K562 (cell line): ENCODE results near the gene LIMS2. TPM values are rescaled to one million over a fixed set of nuclear protein-coding genes. Genes with fewer than 3 reads are reported as not detected.

Experiments used
- ATAC-seq: fragments of 200-7000 bp; cut with Tn5 transposase; 3 replicates; pipeline ENCODE4 v1.9.1; 2020; ENCODE audit warnings: moderate library complexity
- BruUV-seq: library from RNA; stranded (reverse); fragments of 400-500 nt; replicated peaks from 2 replicates; lab custom pipeline; 2021; lab: Mats Ljungman, UMichigan
- CTCF ChIA-PET: fragments of 300-600 bp; formaldehyde crosslinking; extraction: SDS; loops from one replicate; lab custom pipeline; 2021; ENCODE audit warnings: low intra/inter-chr PET ratio; lab: Yijun Ruan, JAX
- POLR2A ChIA-PET: fragments of 300-600, 350-650 bp; sonication (Branson Sonifier 250); formaldehyde crosslinking; extraction: SDS; loops from one replicate; lab custom pipeline; 2021; ENCODE audit warnings: antibody characterized with exemption, inconsistent platforms; lab: Yijun Ruan, JAX
- DNase-seq, 4 experiments: peaks; one replicate each; pipeline versions ENCODE4 v3.0.0 to v3.0.0-alpha.2; 2011 to 2018; ENCODE audit warnings: low spot score in 3 of 4, mixed read lengths in 3 of 4; ENCODE audit errors: extremely low read depth in 1 of 4
- FAIRE-seq: peaks from 2 replicates; lab custom pipeline; 2011; peaks lifted over from hg19 to GRCh38; lab: Jason Lieb, UNC
- H2AFZ ChIP-seq: 2 replicates; pipeline ENCODE4 v1.6.0; 2011; ENCODE audit warnings: low read depth, low read length, control low read depth, inconsistent platforms
- H3K27ac ChIP-seq: fragments of 200-600 bp; 3 replicates; pipeline ENCODE4 v1.8.0; 2011; ENCODE audit warnings: low read depth, mild to moderate bottlenecking, control low read depth, inconsistent platforms, low read length, moderate library complexity, mixed read lengths; ENCODE audit errors: extremely low read depth
- H3K27me3 ChIP-seq, 2 experiments: fragments of 300-600 bp in 1 of 2; 2 replicates in 1 of 2; 3 replicates in 1 of 2; pipeline versions ENCODE4 v1.6.0 to v1.8.0; 2011; ENCODE audit warnings: inconsistent platforms in 2 of 2, low read length in 2 of 2, mild to moderate bottlenecking in 1 of 2, mixed read lengths in 1 of 2, moderate library complexity in 1 of 2; ENCODE audit not compliant: control insufficient read depth in 2 of 2, insufficient read depth in 2 of 2
- H3K36me3 ChIP-seq: fragments of 300-600 bp; 3 replicates; pipeline ENCODE4 v1.8.0; 2011; ENCODE audit warnings: mild to moderate bottlenecking, low read length, inconsistent platforms; ENCODE audit not compliant: control insufficient read depth, insufficient read depth
- H3K4me1 ChIP-seq, 2 experiments: fragments of 200-600 bp in 1 of 2; replicated peaks in 1 of 2; 2 replicates in 1 of 2; 3 replicates in 1 of 2; pipeline versions ENCODE4 v1.5.1 to v1.8.0; 2011; ENCODE audit warnings: inconsistent platforms in 2 of 2, low read length in 2 of 2, mild to moderate bottlenecking in 1 of 2, mixed read lengths in 1 of 2, moderate library complexity in 1 of 2; ENCODE audit not compliant: control insufficient read depth in 2 of 2, insufficient read depth in 2 of 2
- H3K4me2 ChIP-seq: 2 replicates; pipeline ENCODE4 v1.6.1; 2011; ENCODE audit warnings: low read length, control low read depth, inconsistent platforms, mixed read lengths; ENCODE audit not compliant: insufficient read depth
- H3K4me3 ChIP-seq: fragments of 200-600 bp; sonication (generic), shearing (Covaris generic); 2 replicates; pipeline ENCODE4 v1.5.1; 2016; ENCODE audit warnings: control low read depth, inconsistent platforms
- H3K79me2 ChIP-seq: fragments of 200-600 bp; 3 replicates; pipeline ENCODE4 v1.8.0; 2011; ENCODE audit warnings: low read length, inconsistent platforms; ENCODE audit not compliant: control insufficient read depth, insufficient read depth
- H3K9ac ChIP-seq, 2 experiments: 2 replicates each; pipeline versions ENCODE4 v1.6.0 to v1.6.1; 2011; ENCODE audit warnings: low read depth in 2 of 2, low read length in 2 of 2, control low read depth in 1 of 2, inconsistent platforms in 1 of 2, mild to moderate bottlenecking in 1 of 2, mixed read lengths in 1 of 2; ENCODE audit not compliant: insufficient read depth in 1 of 2
- H3K9me1 ChIP-seq: one replicate; pipeline ENCODE4 v1.6.0; 2011; ENCODE audit warnings: inconsistent platforms, mild to moderate bottlenecking, low read length, moderate library complexity; ENCODE audit not compliant: control insufficient read depth, insufficient read depth
- H3K9me3 ChIP-seq: replicated peaks from 2 replicates; pipeline ENCODE4 v1.5.1; 2011; ENCODE audit warnings: low read depth, low read length, inconsistent platforms; ENCODE audit not compliant: control insufficient read depth, insufficient read depth
- H4K20me1 ChIP-seq: replicated peaks from 2 replicates; pipeline ENCODE4 v1.6.1; 2011; ENCODE audit warnings: low read length, inconsistent platforms, mixed read lengths; ENCODE audit not compliant: control insufficient read depth, insufficient read depth
- GATA2 ChIP-seq: sonication (generic); formaldehyde crosslinking; IDR thresholded peaks from 2 replicates; pipeline ENCODE4 v1.4.0; 2020; ENCODE audit warnings: mild to moderate bottlenecking, missing genetic modification reagents
- MCM5 ChIP-seq: fragments of 450-650 bp; IDR thresholded peaks from 2 replicates; pipeline ENCODE4 v1.6.1; 2016; ENCODE audit warnings: low read depth
- NFATC3 ChIP-seq: fragments of 450-650 bp; IDR thresholded peaks from 2 replicates; pipeline ENCODE4 v1.6.1; 2017; ENCODE audit warnings: mild to moderate bottlenecking
- NFXL1 ChIP-seq: fragments of 450-650 bp; formaldehyde crosslinking; IDR thresholded peaks from 2 replicates; pipeline ENCODE4 v1.4.0; 2021; ENCODE audit warnings: mild to moderate bottlenecking
- RFX1 ChIP-seq: fragments of 450-650 bp; IDR thresholded peaks from 2 replicates; pipeline ENCODE4 v1.6.1; 2016; ENCODE audit warnings: mild to moderate bottlenecking, moderate library complexity
- ZNF12 ChIP-seq: sonication (generic); formaldehyde crosslinking; IDR thresholded peaks from 2 replicates; pipeline ENCODE4 v1.4.0; 2020; ENCODE audit warnings: mild to moderate bottlenecking, missing genetic modification reagents
- ZNF280A ChIP-seq: fragments of 450-650 bp; IDR thresholded peaks from 2 replicates; pipeline ENCODE4 v1.6.1; 2018; ENCODE audit warnings: mild to moderate bottlenecking, low read depth; ENCODE audit not compliant: partially characterized antibody
- ZNF354B ChIP-seq: fragments of 250-450 bp; sonication (Bioruptor Pico); IDR thresholded peaks from 2 replicates; pipeline ENCODE4 v1.4.0; 2020
- WGBS: fragments of 100-300 bp; shearing (Covaris generic); methylation state at CpG from one replicate; pipeline ENCODE4 v1.1.6; 2016; ENCODE audit warnings: low coverage, mixed read lengths; ENCODE audit not compliant: insufficient coverage; ENCODE audit errors: missing lambda C conversion rate; 5-methylcytosine and 5-hydroxymethylcytosine counted together
- in situ Hi-C: fragments of 300-500 bp; cut with MboI; formaldehyde crosslinking; loops from 4 replicates; pipeline ENCODE4 v1.15.0; 2018; ENCODE audit warnings: inconsistent platforms, mixed read lengths
- intact Hi-C: fragments of 100-400 bp; cut with micrococcal nuclease; formaldehyde crosslinking; loops from 2 replicates; pipeline ENCODE4 v1.14.2; 2022
- polyA plus RNA-seq, 8 experiments: library from polyadenylated mRNA; depleted of rRNA in 4 of 8; stranded (reverse) in 5 of 8; unstranded in 3 of 8; fragments of >200 nt; fragmentation: Nextera tagmentation in 2 of 8; fragmentation: Illumina TruSeq in 1 of 8; extraction: Ambion mirVana in 2 of 8; extraction: Trizol in 1 of 8; gene quantifications; 2 replicates each; pipeline versions ENCODE4 v1.2.1 to v1.2.3, GENCODE V29; 2011 to 2014; ENCODE audit warnings: inconsistent platforms in 1 of 8, missing spikeins in 1 of 8
- total RNA-seq, 7 experiments: library from RNA; depleted of rRNA in 6 of 7; stranded (reverse); fragments of >200 nt in 6 of 7; fragmentation: Illumina TruSeq in 2 of 7; extraction: Trizol in 2 of 7; gene quantifications; 2 replicates each; pipeline versions ENCODE4 v1.2.1 to v1.2.3, GENCODE V29; 2011 to 2021; ENCODE audit warnings: low replicate concordance in 1 of 7

LIMS2 gene
- total and polyA plus RNA-seq, 9 of the 15 experiments (the other 6 are each of a cell fraction or from before 2014, with no cell fraction given), result 0.04 to 0.22 TPM; not detected in 7

- Histone ChIP-seq H3K9ac (no peak overlapping the region), H3K4me1 (peaks cover 0 to 23% of the 10 kb centered on the region in 2 experiments; a peak in 1 of 5 replicates), H4K20me1 (peaks cover 13% of the 10 kb centered on the region; the same call in 1 of the 2 replicates), H3K9me1 (no peaks in the 10 kb centered on the region), H3K4me2 (no peak overlapping the region), H2AFZ (no peak overlapping the region), H3K36me3 (no peaks in the 10 kb centered on the region), H3K4me3 (no peak overlapping the region), H3K27ac (no peak overlapping the region), H3K9me3 (no peaks in the 10 kb centered on the region; the same call in 1 of the 2 replicates), H3K27me3 (peaks cover 55 to 80% of the 10 kb centered on the region in 2 experiments), H3K79me2 (no peaks in the 10 kb centered on the region)
- in situ Hi-C loops (no loop called here), intact Hi-C loops (no loop called here)
- ChIA-PET POLR2A (interaction anchor here (0.7 kb wide), 1 partner anchor 11 kb away, joined by 3 read pairs; no protein-coding TSS in a partner anchor), CTCF (no interaction called here)
- FAIRE-seq, result no peak
- TF ChIP-seq MCM5 (no peak), NFATC3 (no peak), RFX1 (no peak), GATA2 (CRISPR knock-in tag) (no peak), ZNF280A (no peak), ZNF12 (CRISPR knock-in tag) (no peak), ZNF354B (CRISPR knock-in tag) (no peak), NFXL1 (CRISPR knock-in tag) (no peak)
- BruUV-seq, result no TSS peak
- 6% methylated on average over 16 of the region's 16 CpGs for whole genome bisulfite sequencing
- no peak for DNase-seq
- no peak for ATAC-seq
Observed at GRCh38 chr2:127655209-127656073, 19.9 kb downstream of the LIMS2 start.
